Parathyroid adenoma (tissue), 2 donors: ENCODE measurements around the gene GYPB.
"Not testable (repeated sequence)": the region's sequence is repeated elsewhere in the genome, so short reads cannot be mapped to it uniquely, and the experiment has no call there.

ENCODE experiments used
- H2AFZ ChIP-seq: fragments of 300-600 bp; sonication (generic); one replicate; pipeline ENCODE4 v1.7.0; 2017; ENCODE audit warnings: antibody characterized with exemption, mild to moderate bottlenecking
- H3K27ac ChIP-seq: fragments of 300-600 bp; sonication (generic); one replicate; pipeline ENCODE4 v1.7.0; 2017
- H3K27me3 ChIP-seq: fragments of 300-600 bp; sonication (generic); one replicate; pipeline ENCODE4 v1.7.0; 2017; ENCODE audit warnings: low read length; ENCODE audit not compliant: control insufficient read depth, insufficient read depth
- H3K36me3 ChIP-seq: fragments of 300-600 bp; sonication (generic); one replicate; pipeline ENCODE4 v1.7.0; 2017; ENCODE audit warnings: low read length; ENCODE audit not compliant: control insufficient read depth, insufficient read depth
- H3K4me1 ChIP-seq: fragments of 300-600 bp; sonication (generic); one replicate; pipeline ENCODE4 v1.7.0; 2017; ENCODE audit warnings: control low read depth
- H3K4me2 ChIP-seq: fragments of 300-600 bp; sonication (generic); one replicate; pipeline ENCODE4 v1.7.0; 2017; ENCODE audit warnings: low read length
- H3K4me3 ChIP-seq: fragments of 300-600 bp; sonication (generic); one replicate; pipeline ENCODE4 v1.7.0; 2017; ENCODE audit warnings: low read depth, low read length
- H3K79me2 ChIP-seq: fragments of 300-600 bp; sonication (generic); one replicate; pipeline ENCODE4 v1.7.0; 2017; ENCODE audit warnings: control low read depth
- H3K9ac ChIP-seq: fragments of 300-600 bp; sonication (generic); one replicate; pipeline ENCODE4 v1.7.0; 2017; ENCODE audit warnings: mild to moderate bottlenecking
- H3K9me3 ChIP-seq: fragments of 300-600 bp; sonication (generic); one replicate; pipeline ENCODE4 v1.7.0; 2017; ENCODE audit warnings: low read length; ENCODE audit not compliant: control insufficient read depth
- CTCF ChIP-seq: fragments of 300-600 bp; sonication (generic); IDR thresholded peaks from one replicate; pipeline ENCODE4 v1.7.0; 2017; ENCODE audit warnings: antibody characterized with exemption, mild to moderate bottlenecking
- donor health status: primary hyperparathyroidism.

The GYPB gene

GRCh38 chr4:144019277-144019676, at the start of gene GYPB:
GYPB (minus strand) TSS chr4:144019380; CDS start chr4:144019287, 93 bp downstream.
- not testable (repeated sequence) for H3K9ac ChIP-seq, H2AFZ ChIP-seq, H3K79me2 ChIP-seq, H3K36me3 ChIP-seq, H3K4me1 ChIP-seq, H3K27ac ChIP-seq, H3K4me2 ChIP-seq, H3K4me3 ChIP-seq, H3K9me3 ChIP-seq, H3K27me3 ChIP-seq

- not testable (repeated sequence) for H3K27ac ChIP-seq, H3K36me3 ChIP-seq, H3K79me2 ChIP-seq, H2AFZ ChIP-seq, H3K9me3 ChIP-seq, H3K27me3 ChIP-seq, H3K4me1 ChIP-seq, H3K9ac ChIP-seq, H3K4me2 ChIP-seq, H3K4me3 ChIP-seq
These were observed 42.4 kb upstream of the GYPB start for GRCh38 chr4:144061556-144061955.

- not testable (repeated sequence) for H3K4me1 ChIP-seq, H3K9me3 ChIP-seq, H3K27me3 ChIP-seq, H3K79me2 ChIP-seq, H2AFZ ChIP-seq, H3K27ac ChIP-seq, H3K36me3 ChIP-seq, H3K4me3 ChIP-seq, H3K4me2 ChIP-seq, H3K9ac ChIP-seq
These were observed 41.2 kb upstream of the GYPB start for GRCh38 chr4:144060234-144060859.

- Histone ChIP-seq H3K36me3 (no peaks in the 10 kb centered on the region), H3K4me1 (no peaks in the 10 kb centered on the region), H2AFZ (no peak overlapping the region), H3K27ac (no peak overlapping the region), H3K9ac (no peak overlapping the region), H3K79me2 (no peaks in the 10 kb centered on the region), H3K27me3 (no peaks in the 10 kb centered on the region), H3K4me3 (no peak overlapping the region), H3K9me3 (no peaks in the 10 kb centered on the region), H3K4me2 (no peak overlapping the region)
- TF ChIP-seq CTCF: no peak
These were observed 37.6 kb upstream of the GYPB start for GRCh38 chr4:144056800-144057199.

- H3K4me3 ChIP-seq, H3K27ac ChIP-seq, H3K4me1 ChIP-seq, H3K4me2 ChIP-seq, H3K9ac ChIP-seq, H3K27me3 ChIP-seq, H3K36me3 ChIP-seq, H3K79me2 ChIP-seq, H2AFZ ChIP-seq, H3K9me3 ChIP-seq: not testable (repeated sequence)
These were observed 36.2 kb upstream of the GYPB start for GRCh38 chr4:144055336-144055735.

- not testable (repeated sequence) for H2AFZ ChIP-seq, H3K9ac ChIP-seq, H3K79me2 ChIP-seq, H3K27me3 ChIP-seq, H3K4me2 ChIP-seq, H3K36me3 ChIP-seq, H3K27ac ChIP-seq, H3K9me3 ChIP-seq, H3K4me1 ChIP-seq, H3K4me3 ChIP-seq
These were observed 32.3 kb upstream of the GYPB start for GRCh38 chr4:144051494-144051893.

- not testable (repeated sequence) for H3K4me1 ChIP-seq, H3K27ac ChIP-seq, H2AFZ ChIP-seq, H3K36me3 ChIP-seq, H3K79me2 ChIP-seq, H3K9ac ChIP-seq, H3K27me3 ChIP-seq, H3K9me3 ChIP-seq, H3K4me2 ChIP-seq, H3K4me3 ChIP-seq
These were observed 31.5 kb upstream of the GYPB start for GRCh38 chr4:144050631-144051030.

GRCh38 chr4:144049495-144050424, 30.6 kb upstream of the GYPB start:
- not testable (repeated sequence) for H3K4me3 ChIP-seq, H3K27me3 ChIP-seq, H3K9me3 ChIP-seq, H3K4me2 ChIP-seq, H3K4me1 ChIP-seq, H2AFZ ChIP-seq, H3K27ac ChIP-seq, H3K36me3 ChIP-seq, H3K9ac ChIP-seq, H3K79me2 ChIP-seq

GRCh38 chr4:144044936-144045335, 25.8 kb upstream of the GYPB start:
- H2AFZ ChIP-seq, H3K9me3 ChIP-seq: not testable (repeated sequence)

GRCh38 chr4:144032580-144032979, 13.4 kb upstream of the GYPB start:
- not testable (repeated sequence) for H3K4me3 ChIP-seq, H3K27ac ChIP-seq, H3K79me2 ChIP-seq, H3K36me3 ChIP-seq, H3K4me2 ChIP-seq, H3K9ac ChIP-seq, H3K27me3 ChIP-seq, H3K9me3 ChIP-seq, H3K4me1 ChIP-seq, H2AFZ ChIP-seq

More at GRCh38 chr4:144044936-144045335, 25.8 kb upstream of the GYPB start:
- H3K27me3 ChIP-seq, H3K27ac ChIP-seq, H3K4me3 ChIP-seq, H3K9ac ChIP-seq, H3K4me2 ChIP-seq, H3K4me1 ChIP-seq, H3K79me2 ChIP-seq, H3K36me3 ChIP-seq: not testable (repeated sequence)
